ENCODE results near the gene REG1B. TPM values are rescaled to one million over a fixed set of nuclear protein-coding genes. Genes with fewer than 3 reads are reported as not detected.

Gene REG1B
- total RNA-seq, 2 experiments from 2014 or later: not detected

DNA sequence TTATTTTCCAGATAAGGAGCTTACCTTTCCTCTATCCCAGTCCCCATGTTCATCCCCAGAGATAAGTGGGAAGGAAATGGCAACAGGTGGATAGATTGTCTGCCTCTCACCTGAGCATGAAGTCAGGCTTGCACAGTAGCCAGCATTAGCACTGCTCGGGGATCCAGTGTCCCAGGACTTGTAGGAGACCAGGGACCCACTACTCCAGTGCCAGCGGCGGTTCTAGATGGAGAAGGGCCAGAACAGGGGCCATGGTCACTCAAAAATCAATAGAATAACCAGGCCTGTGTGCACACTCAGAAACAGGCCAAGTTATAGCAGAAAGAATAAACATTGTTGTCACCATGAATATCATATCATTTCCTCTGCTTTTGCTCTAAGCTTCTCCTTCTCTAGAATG, 2.4 kb downstream of the REG1B start:
- no peaks in the 10 kb centered on the region for H3K79me2 ChIP-seq (ENCODE audit: insufficient read depth, low read depth, low read length)
- H2AFZ ChIP-seq (ENCODE audit: low read length): no peak overlapping the region
- no peaks in the 10 kb centered on the region for H3K4me1 ChIP-seq (ENCODE audit: insufficient read depth, low read length, poor library complexity, severe bottlenecking)
- H3K27ac ChIP-seq (ENCODE audit: low read depth, low read length, poor library complexity, severe bottlenecking): no peak overlapping the region
- H3K9me3 ChIP-seq (ENCODE audit: low read length): no peaks in the 10 kb centered on the region
- DNase-seq (ENCODE audit: low spot score): no peak
- ChIA-PET POLR2A (no interaction called here), CTCF (ENCODE audit: unreplicated experiment) (no interaction called here)
- intact Hi-C loops (cut with micrococcal nuclease; ENCODE audit: unreplicated experiment): no loop called here
- H3K36me3 ChIP-seq (ENCODE audit: insufficient read depth, low read length): no peaks in the 10 kb centered on the region
- no TSS peak for BruUV-seq (replicated peaks)
- no peak overlapping the region for H3K4me2 ChIP-seq (ENCODE audit: low read length)
- TF ChIP-seq EZH2phosphoT487 (IDR thresholded peaks at IDR 0.05; ENCODE audit: borderline replicate concordance, low read depth, low read length) (no peak), CTCF (conservative IDR thresholded peaks at IDR 0.05; ENCODE audit: low read length) (no peak)
- no peaks in the 10 kb centered on the region for H3K9me2 ChIP-seq (ENCODE audit: insufficient read depth, low read length)
- no peaks in the 10 kb centered on the region for H4K20me1 ChIP-seq (ENCODE audit: insufficient read depth, low read length)
- no peak overlapping the region for H3K4me3 ChIP-seq (ENCODE audit: low read depth, low read length, poor library complexity, severe bottlenecking)

- no peaks in the 10 kb centered on the region for H3K36me3 ChIP-seq (ENCODE audit: insufficient read depth, low read length)
- H3K79me2 ChIP-seq (ENCODE audit: insufficient read depth, low read depth, low read length): no peaks in the 10 kb centered on the region
- no peak for DNase-seq (ENCODE audit: low spot score)
- no peak overlapping the region for H3K4me2 ChIP-seq (ENCODE audit: low read length)
- H3K4me1 ChIP-seq (ENCODE audit: insufficient read depth, low read length, poor library complexity, severe bottlenecking): no peaks in the 10 kb centered on the region
- no peak for TF ChIP-seq EZH2phosphoT487 (IDR thresholded peaks at IDR 0.05; ENCODE audit: borderline replicate concordance, low read depth, low read length)
- no peak for TF ChIP-seq CTCF (conservative IDR thresholded peaks at IDR 0.05; ENCODE audit: low read length)
- no peak overlapping the region for H2AFZ ChIP-seq (ENCODE audit: low read length)
- no TSS peak for BruUV-seq (replicated peaks)
- no peak overlapping the region for H3K4me3 ChIP-seq (ENCODE audit: low read depth, low read length, poor library complexity, severe bottlenecking)
- H3K27ac ChIP-seq (ENCODE audit: low read depth, low read length, poor library complexity, severe bottlenecking): no peak overlapping the region
- POLR2A ChIA-PET: no interaction called here
- H4K20me1 ChIP-seq (ENCODE audit: insufficient read depth, low read length): no peaks in the 10 kb centered on the region
- intact Hi-C loops (cut with micrococcal nuclease; ENCODE audit: unreplicated experiment): no loop called here
- no peaks in the 10 kb centered on the region for H3K9me2 ChIP-seq (ENCODE audit: insufficient read depth, low read length)
- H3K9me3 ChIP-seq (ENCODE audit: low read length): no peaks in the 10 kb centered on the region
- CTCF ChIA-PET (ENCODE audit: unreplicated experiment): no interaction called here
Observed at GRCh38 chr2:79084495-79085135, 3.2 kb downstream of the REG1B start.

DNA sequence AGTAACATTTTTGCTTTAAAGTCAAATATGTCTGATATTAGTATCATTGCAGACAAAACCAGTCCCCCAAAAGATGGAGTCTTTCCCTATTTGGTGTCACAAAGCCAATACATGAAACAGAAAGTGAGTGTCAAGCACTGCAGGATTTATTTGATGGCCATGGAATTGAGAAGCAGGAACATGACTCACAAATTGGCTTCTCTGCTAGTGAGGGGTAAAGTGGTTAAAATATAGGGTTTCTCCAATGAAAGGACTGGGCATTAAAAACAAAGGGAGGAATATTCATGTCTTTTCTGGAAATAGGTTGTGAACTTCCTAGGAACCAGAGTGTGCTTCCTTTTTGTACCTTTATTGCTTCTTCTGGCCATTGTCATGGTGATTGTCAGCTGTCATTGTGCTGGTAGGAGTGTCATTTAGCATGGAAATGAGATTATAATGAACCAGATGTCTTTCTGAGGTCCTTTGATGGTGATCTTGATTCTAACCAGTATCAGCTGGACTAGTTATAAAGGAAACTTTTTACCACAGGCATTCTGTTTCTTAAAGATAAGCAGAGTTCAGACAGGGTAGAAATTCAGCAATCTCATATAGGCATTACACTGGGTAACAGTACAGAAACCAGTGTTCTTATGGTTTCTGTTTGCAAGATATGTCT, 4.1 kb downstream of the REG1B start:
- no peak overlapping the region for H2AFZ ChIP-seq (ENCODE audit: low read length)
- CTCF ChIA-PET (ENCODE audit: unreplicated experiment): no interaction called here
- H3K4me1 ChIP-seq (ENCODE audit: insufficient read depth, low read length, poor library complexity, severe bottlenecking): no peaks in the 10 kb centered on the region
- intact Hi-C loops (cut with micrococcal nuclease; ENCODE audit: unreplicated experiment): no loop called here
- TF ChIP-seq CTCF (conservative IDR thresholded peaks at IDR 0.05; ENCODE audit: low read length): no peak
- no peak for TF ChIP-seq EZH2phosphoT487 (IDR thresholded peaks at IDR 0.05; ENCODE audit: borderline replicate concordance, low read depth, low read length)
- DNase-seq (ENCODE audit: low spot score): no peak
- H4K20me1 ChIP-seq (ENCODE audit: insufficient read depth, low read length): no peaks in the 10 kb centered on the region
- POLR2A ChIA-PET: no interaction called here
- H3K27ac ChIP-seq (ENCODE audit: low read depth, low read length, poor library complexity, severe bottlenecking): no peak overlapping the region
- no peak overlapping the region for H3K4me2 ChIP-seq (ENCODE audit: low read length)
- H3K9me2 ChIP-seq (ENCODE audit: insufficient read depth, low read length): no peaks in the 10 kb centered on the region
- no peaks in the 10 kb centered on the region for H3K36me3 ChIP-seq (ENCODE audit: insufficient read depth, low read length)
- H3K4me3 ChIP-seq (ENCODE audit: low read depth, low read length, poor library complexity, severe bottlenecking): no peak overlapping the region
- no peaks in the 10 kb centered on the region for H3K9me3 ChIP-seq (ENCODE audit: low read length)
- no peaks in the 10 kb centered on the region for H3K79me2 ChIP-seq (ENCODE audit: insufficient read depth, low read depth, low read length)
- BruUV-seq (replicated peaks): no TSS peak
